Neural progenitor cell (in vitro differentiated cells): ENCODE measurements around the gene COP1.

Source experiments
- EZH2 ChIP-seq: fragments of 200-600 bp; sonication (generic); IDR thresholded peaks from 2 replicates; pipeline ENCODE4 v1.6.1; 2017; ENCODE audit warnings: antibody characterized with exemption, mild to moderate bottlenecking, moderate library complexity
- EZH2phosphoT487 ChIP-seq: fragments of 200-600 bp; sonication (generic); IDR thresholded peaks from 2 replicates; pipeline ENCODE4 v1.6.1; 2017; ENCODE audit warnings: antibody characterized with exemption
- TF ChIP-seq, protein P1 (sequence below): fragments of 200-600 bp; sonication (generic); IDR thresholded peaks from 2 replicates; pipeline ENCODE4 v1.5.1; 2017; ENCODE audit warnings: antibody characterized with exemption, mild to moderate bottlenecking

DNA sequence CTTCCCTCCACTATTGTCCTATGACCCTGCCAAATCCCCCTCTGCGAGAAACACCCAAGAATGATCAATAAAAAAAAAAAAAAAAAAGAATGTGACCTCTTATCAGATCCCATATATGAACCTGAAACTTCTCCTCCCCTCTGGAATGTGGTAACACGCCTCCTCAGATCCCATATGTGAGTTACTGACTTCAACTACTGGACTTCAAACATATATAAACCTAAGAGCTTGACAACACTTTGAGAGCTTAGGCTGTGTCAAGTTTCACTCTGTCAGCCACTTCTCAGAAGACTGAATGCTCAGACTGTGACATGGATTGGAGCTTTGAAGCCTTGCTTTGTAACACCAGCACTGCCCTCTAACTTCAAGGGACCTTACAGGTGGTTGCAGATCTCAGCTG, 148.4 kb downstream of the COP1 start:
- TF ChIP-seq, protein P1, sequence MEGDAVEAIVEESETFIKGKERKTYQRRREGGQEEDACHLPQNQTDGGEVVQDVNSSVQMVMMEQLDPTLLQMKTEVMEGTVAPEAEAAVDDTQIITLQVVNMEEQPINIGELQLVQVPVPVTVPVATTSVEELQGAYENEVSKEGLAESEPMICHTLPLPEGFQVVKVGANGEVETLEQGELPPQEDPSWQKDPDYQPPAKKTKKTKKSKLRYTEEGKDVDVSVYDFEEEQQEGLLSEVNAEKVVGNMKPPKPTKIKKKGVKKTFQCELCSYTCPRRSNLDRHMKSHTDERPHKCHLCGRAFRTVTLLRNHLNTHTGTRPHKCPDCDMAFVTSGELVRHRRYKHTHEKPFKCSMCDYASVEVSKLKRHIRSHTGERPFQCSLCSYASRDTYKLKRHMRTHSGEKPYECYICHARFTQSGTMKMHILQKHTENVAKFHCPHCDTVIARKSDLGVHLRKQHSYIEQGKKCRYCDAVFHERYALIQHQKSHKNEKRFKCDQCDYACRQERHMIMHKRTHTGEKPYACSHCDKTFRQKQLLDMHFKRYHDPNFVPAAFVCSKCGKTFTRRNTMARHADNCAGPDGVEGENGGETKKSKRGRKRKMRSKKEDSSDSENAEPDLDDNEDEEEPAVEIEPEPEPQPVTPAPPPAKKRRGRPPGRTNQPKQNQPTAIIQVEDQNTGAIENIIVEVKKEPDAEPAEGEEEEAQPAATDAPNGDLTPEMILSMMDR: no peak
- TF ChIP-seq EZH2phosphoT487 (no peak), EZH2 (no peak)
